Activated effector memory CD4-positive, alpha-beta T cell treated with anti-CD3 and anti-CD28 coated beads, Interleukin-2, amount 50 U/mL, for 16 hours (primary cell): ENCODE results near the gene BLOC1S6.
A peak's percentile ranks its signal among the peaks of the same experiment; 100 is the strongest.

Experiments used
- DNase-seq: peaks from one replicate; pipeline ENCODE4 v3.0.0-alpha.2; 2020

Gene BLOC1S6

GRCh38 chr15:45587095-45587862 lies at the start of gene BLOC1S6:
Gene BLOC1S6, plus strand, starts transcription at chr15:45587379. Its CDS starts 65 bp downstream, at chr15:45587444.
- peak; percentile 94 for DNase-seq

GRCh38 chr15:45539680-45540079 lies 47.5 kb upstream of the BLOC1S6 start:
- no peak for DNase-seq

DNA sequence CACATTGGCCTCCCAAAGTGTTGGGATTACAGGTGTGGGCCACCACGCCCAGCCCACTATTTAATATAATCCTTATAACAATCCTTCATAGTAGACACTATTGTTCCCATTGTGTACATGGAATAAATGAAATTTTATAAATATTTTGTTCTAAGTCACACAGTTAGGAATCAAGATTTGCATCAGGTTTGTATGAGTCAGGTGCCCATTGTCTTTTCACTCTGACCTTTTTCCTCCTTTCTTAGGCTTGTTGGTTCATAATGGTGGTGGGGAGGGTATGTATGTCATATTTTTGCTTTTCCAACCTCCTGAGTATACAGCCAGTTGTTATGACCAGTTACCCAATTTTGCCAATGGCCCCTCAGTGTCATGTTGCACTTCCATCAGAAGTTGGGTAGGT lies 46.6 kb upstream of the BLOC1S6 start:
- no peak for DNase-seq

GRCh38 chr15:45543051-45543450 lies 44.1 kb upstream of the BLOC1S6 start:
- DNase-seq = no peak

GRCh38 chr15:45544266-45545023 lies 42.7 kb upstream of the BLOC1S6 start:
- DNase-seq = no peak

- no peak for DNase-seq
Observed at GRCh38 chr15:45546789-45547188, 40.4 kb upstream of the BLOC1S6 start.

DNA sequence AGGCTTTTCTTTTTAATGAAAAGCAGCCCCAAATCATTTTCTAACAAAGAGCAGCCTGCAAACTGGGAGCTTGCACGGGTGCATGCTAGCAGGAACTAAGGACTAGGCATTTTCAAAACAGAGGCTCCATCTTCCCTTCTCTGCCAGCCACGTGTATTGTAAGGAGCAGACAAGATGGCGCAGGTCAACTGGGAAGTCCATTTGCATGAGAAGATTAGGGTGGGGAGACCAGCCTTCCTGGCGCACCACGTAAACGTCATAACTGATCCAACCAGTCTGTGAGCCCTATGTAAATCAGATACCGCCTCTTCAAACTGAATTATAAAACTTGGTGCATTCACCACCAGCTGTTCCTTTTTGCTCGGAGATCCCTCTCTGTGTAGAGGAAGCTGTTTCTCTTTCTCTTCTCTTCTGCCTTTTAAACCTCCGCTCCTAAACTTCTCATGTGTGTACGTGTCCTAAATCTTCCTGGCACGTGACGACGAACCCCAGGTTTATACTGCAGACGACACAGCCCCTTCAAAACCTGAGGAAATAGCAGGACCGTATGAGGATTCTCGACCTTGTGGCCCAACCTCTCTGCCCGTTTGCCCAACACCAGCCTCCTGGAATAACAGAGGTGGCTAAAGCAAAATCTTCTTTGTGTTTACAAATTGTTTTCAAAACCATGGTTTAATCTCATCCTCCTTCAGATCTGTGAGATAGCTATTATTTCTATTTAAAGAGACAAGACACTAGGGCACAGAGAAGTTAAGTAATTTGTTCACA lies 38.2 kb upstream of the BLOC1S6 start:
- no peak for DNase-seq

DNA sequence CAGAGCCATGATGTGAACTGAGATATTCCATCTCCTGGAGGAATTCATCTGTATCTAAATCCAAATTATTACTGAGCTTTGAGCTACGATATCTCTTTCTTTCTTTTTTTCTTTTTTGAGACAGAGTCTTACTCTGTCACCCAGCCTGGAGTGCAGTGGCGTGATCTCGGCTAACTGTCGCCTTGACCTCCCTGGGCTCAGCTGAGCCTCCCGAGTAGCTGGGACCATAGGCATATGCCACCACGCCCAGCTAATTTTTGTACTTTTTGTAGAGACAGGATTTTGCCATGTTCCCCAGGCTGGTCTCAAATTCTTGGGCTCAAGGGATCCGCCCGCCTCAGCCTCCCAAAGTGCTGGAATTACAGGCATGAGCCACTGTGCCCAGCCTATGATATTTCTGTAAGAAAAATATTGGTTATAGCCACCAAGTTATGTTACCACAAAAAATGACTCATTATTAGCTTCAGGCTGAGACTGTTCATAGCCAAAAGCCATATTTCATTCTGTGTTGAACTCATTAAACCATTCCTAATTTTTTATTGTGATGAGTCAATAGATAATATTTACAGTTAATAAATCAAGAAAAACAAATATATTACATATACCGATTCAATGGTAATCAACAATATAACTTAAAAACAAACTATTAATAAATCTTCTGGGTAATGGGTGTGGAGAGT lies 37.5 kb upstream of the BLOC1S6 start:
- DNase-seq = no peak

DNA sequence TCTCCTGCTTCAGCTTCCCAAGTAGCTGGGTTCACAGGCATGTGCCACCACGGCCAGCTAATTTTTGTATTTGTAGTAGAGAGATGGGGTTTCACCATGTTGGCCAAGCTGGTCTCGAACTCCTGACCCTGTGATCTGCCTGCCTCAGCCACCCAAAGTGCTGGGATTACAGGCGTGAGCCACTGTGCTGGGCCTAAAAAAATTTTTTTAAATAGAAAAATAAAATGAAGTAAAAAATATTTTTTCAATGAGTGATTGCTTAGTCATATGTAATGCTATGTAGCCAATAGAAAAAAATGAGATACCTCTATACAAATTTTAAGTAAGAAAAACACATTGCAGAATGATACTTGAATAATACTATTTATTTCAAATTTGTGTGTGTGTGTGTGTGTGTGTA lies 36.7 kb upstream of the BLOC1S6 start:
- DNase-seq = no peak

- no peak for DNase-seq
Observed at GRCh38 chr15:45551676-45552075, 35.5 kb upstream of the BLOC1S6 start.

- no peak for DNase-seq
Observed at GRCh38 chr15:45555934-45556608, 31.1 kb upstream of the BLOC1S6 start.

DNA sequence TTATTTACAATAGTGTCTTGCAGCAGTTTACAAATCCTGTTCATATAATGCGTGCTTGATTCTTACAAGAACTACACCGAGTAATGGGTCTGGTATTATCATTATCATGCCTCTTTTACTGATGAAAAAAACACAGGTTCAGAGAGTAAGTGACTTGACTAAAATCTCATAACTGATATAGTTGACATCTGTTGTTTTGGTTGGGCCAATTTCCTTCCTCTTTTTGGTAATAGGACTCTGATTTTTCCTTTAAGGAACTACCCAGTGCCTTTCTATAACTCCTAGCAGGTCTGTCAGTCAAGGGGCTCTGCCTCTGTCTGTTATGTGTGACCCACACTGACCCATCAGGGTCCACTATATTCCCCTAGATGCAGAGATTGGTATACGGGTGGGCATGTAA lies 14.6 kb upstream of the BLOC1S6 start:
- no peak for DNase-seq

- no peak for DNase-seq
Observed at GRCh38 chr15:45573961-45574629, 13.1 kb upstream of the BLOC1S6 start.

DNA sequence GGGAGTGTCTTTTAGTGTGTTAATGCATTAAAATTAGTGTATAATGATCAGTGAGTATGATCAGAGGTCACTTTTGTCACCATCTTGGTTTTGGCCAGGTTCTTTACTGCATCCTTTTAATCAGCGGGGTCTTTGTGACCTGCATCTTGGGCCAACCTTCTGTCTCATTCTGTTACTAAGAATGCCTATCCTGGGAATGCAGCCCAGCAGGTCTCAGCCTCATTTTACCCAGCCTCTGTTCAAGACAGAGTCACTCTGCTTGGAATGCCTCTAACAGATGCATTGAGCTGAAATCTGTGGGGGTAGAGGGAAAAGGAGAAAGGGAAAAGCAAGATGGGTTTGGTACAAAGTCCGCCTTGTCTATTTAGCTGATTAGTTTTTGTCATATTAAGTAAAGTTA lies 5.3 kb upstream of the BLOC1S6 start:
- DNase-seq = no peak

DNA sequence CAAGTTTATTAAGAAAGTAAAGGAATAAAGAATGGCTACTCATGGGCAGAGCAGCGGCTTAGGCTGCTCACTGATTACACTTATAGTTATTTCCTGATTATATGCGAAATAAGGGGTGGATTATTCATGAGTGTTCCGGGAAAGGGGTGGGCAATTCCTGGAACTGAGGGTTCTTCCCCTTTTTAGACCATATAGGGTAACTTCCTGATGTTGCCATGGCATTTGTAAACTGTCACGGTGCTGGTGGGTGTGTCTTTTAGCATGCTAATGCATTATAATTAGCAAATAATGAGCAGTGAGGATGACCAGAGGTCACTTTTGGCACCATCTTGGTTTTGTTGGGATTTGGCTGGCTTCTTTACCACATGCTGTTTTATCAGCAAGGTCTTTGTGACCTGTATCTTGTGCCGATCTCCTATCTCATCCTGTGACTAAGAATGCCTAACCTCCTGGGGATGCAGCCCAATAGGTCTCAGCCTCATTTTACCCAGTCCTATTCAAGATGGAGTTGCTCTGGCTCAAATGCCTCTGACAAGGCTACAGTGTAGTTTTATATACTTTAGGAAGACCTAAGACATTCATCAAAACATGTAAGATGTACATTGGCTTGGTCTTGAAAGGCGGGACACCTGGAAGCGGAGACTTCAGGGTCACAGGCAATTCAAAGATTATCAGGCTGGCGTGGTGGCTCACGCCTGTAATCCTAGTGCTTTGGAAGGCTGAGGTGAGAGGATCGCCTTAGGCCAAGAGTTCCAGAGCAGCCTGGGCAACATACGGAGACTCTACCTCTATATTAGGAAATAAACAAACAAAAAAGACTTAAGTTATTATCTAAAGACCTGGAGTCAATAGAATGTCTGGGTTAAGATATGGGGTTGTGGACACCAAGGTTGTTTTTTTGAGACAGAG lies 3.2 kb upstream of the BLOC1S6 start:
- DNase-seq = no peak

DNA sequence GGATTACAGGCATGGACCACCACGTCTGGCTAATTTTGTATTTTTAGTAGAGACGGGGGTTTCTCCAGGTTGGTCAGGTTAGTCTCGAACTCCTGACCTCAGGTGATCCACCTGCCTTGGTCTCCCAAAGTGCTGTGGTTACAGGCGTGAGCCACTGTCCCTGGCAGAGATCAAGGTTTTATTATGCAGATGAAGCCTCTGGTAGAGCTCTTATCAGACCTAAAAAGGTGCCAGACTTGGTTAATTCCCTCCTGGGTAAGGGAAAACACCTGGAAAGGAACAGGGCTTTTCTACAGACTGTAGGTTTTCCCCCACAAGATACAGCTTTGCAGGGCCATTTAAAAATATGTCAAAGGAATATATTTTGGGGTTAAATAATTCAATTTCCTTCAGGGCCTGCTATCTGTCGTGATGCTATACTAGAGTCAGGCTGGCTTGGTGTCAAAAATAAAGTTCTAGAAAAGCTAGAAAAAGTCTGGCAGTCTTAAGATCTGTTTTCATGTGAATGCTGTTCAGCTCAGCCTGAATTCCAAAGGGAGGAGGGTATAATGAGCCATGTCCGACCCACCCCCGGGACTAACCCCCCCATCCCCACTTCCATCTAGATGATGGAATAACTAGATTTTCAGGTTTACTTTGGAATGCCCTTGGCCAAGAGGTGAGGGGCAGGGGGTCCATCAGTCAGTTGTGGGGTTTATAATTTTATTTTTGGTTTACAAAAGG lies 1.9 kb upstream of the BLOC1S6 start:
- no peak for DNase-seq

DNA sequence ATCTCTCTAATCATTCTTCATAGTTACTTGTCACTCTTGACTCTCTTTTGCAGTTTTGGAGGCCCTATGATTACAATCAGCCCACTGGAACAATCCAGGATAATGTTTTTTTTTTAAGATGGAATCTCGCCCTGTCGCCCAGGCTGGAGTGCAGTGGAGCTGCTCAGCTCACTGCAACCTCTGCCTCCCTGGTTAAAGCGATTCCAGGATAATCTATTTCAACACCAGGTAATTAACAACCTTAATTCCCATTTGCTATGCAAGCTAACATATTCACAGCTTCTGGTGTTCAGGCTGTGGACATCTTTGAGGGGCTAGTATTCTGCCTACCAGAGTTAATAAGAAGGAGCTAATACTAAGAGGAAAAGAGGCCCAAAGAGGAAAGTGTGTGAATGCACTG lies 1.1 kb upstream of the BLOC1S6 start:
- no peak for DNase-seq

GRCh38 chr15:45586601-45587094 lies 531 bp upstream of the BLOC1S6 start:
- DNase-seq = no peak

GRCh38 chr15:45587863-45588170 lies 638 bp downstream of the BLOC1S6 start:
- DNase-seq = no peak
